ENCODE data around the gene GRIN2B.

DNA sequence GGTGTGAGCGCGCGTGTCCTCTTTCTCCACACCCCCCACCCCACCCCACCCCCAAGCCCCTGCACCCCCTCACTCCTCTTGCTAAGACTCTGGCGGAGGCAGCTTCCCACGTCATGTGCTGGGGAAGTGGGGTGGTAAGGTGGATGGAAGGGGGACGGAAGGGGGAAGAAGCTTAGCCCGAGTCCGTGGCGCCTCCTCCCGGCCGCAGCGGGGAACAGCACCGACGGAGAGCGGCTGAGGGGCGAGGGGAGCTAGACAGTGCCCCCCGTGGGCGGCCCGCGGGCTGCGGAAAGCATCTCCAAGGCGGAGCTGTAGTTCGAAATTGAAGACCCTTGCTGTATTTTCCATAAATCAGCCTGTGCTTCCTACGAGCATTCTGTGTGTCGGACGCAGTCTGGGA lies 588 bp upstream of the GRIN2B start:
- TF ChIP-seq, protein P1, sequence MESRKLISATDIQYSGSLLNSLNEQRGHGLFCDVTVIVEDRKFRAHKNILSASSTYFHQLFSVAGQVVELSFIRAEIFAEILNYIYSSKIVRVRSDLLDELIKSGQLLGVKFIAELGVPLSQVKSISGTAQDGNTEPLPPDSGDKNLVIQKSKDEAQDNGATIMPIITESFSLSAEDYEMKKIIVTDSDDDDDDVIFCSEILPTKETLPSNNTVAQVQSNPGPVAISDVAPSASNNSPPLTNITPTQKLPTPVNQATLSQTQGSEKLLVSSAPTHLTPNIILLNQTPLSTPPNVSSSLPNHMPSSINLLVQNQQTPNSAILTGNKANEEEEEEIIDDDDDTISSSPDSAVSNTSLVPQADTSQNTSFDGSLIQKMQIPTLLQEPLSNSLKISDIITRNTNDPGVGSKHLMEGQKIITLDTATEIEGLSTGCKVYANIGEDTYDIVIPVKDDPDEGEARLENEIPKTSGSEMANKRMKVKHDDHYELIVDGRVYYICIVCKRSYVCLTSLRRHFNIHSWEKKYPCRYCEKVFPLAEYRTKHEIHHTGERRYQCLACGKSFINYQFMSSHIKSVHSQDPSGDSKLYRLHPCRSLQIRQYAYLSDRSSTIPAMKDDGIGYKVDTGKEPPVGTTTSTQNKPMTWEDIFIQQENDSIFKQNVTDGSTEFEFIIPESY (IDR thresholded peaks at IDR 0.05) = no peak
- TF ChIP-seq, protein P2, sequence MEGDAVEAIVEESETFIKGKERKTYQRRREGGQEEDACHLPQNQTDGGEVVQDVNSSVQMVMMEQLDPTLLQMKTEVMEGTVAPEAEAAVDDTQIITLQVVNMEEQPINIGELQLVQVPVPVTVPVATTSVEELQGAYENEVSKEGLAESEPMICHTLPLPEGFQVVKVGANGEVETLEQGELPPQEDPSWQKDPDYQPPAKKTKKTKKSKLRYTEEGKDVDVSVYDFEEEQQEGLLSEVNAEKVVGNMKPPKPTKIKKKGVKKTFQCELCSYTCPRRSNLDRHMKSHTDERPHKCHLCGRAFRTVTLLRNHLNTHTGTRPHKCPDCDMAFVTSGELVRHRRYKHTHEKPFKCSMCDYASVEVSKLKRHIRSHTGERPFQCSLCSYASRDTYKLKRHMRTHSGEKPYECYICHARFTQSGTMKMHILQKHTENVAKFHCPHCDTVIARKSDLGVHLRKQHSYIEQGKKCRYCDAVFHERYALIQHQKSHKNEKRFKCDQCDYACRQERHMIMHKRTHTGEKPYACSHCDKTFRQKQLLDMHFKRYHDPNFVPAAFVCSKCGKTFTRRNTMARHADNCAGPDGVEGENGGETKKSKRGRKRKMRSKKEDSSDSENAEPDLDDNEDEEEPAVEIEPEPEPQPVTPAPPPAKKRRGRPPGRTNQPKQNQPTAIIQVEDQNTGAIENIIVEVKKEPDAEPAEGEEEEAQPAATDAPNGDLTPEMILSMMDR (IDR thresholded peaks at IDR 0.05 in 2 of 3, conservative IDR thresholded peaks at IDR 0.05 in 1 of 3; ENCODE audit: control insufficient read depth in 2 of 3, extremely low read depth in 1 of 3, insufficient read depth in 1 of 3, low read depth in 3 of 3, low read length in 3 of 3) = 0 out of 6 replicates have a peak, but pooled peaks of 1 of the 3 experiments have one; percentile 17
- no peak for TF ChIP-seq ASH2L (IDR thresholded peaks at IDR 0.05; ENCODE audit: borderline replicate concordance, low read depth)
- TF ChIP-seq EZH2 (IDR thresholded peaks at IDR 0.05; ENCODE audit: borderline replicate concordance, control insufficient read depth, low read depth, low read length) = no peak
- TF ChIP-seq CBX3 (IDR thresholded peaks at IDR 0.05; ENCODE audit: borderline replicate concordance, low read depth) = no peak
- TF ChIP-seq, protein P3, sequence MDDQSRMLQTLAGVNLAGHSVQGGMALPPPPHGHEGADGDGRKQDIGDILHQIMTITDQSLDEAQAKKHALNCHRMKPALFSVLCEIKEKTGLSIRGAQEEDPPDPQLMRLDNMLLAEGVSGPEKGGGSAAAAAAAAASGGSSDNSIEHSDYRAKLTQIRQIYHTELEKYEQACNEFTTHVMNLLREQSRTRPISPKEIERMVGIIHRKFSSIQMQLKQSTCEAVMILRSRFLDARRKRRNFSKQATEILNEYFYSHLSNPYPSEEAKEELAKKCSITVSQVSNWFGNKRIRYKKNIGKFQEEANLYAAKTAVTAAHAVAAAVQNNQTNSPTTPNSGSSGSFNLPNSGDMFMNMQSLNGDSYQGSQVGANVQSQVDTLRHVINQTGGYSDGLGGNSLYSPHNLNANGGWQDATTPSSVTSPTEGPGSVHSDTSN (IDR thresholded peaks at IDR 0.05; ENCODE audit: insufficient replicate concordance, low read depth, low read length) = no peak
